GM12878 (cell line): Measurements from ENCODE around the gene ANO6. TPM values are rescaled to one million over a fixed set of nuclear protein-coding genes. Genes with fewer than 3 reads are reported as not detected.

Experiments
- ATAC-seq: fragments of 200-7000 bp; cut with Tn5 transposase; 3 replicates; pipeline ENCODE4 v1.9.1; 2020; ENCODE audit warnings: mild to moderate bottlenecking, moderate library complexity
- BruUV-seq: library from RNA; stranded (reverse); fragments of 400-500 nt; replicated peaks from 2 replicates; lab custom pipeline; 2021; lab: Mats Ljungman, UMichigan
- CTCF ChIA-PET: fragments of 300-600 bp; sonication (Branson Sonifier 250); formaldehyde crosslinking; extraction: SDS; loops from one replicate; lab custom pipeline; 2021; ENCODE audit warnings: inconsistent platforms; lab: Yijun Ruan, JAX
- POLR2A ChIA-PET: fragments of 350-600 bp; formaldehyde crosslinking; extraction: SDS; loops from one replicate; lab custom pipeline; 2021; ENCODE audit warnings: inconsistent platforms; lab: Charles Lee
- RAD21 ChIA-PET: fragments of 300-600 bp; sonication (Branson Sonifier 250); formaldehyde crosslinking; loops from one replicate; lab custom pipeline; 2023; ENCODE audit warnings: antibody characterized with exemption; ENCODE audit not compliant: unreplicated experiment; lab: Charles Lee
- SMC1A ChIA-PET: fragments of 300-600 bp; sonication (Branson Sonifier 250); formaldehyde crosslinking; loops from one replicate; lab custom pipeline; 2023; ENCODE audit not compliant: unreplicated experiment, uncharacterized antibody; lab: Charles Lee
- DNase-seq: peaks from one replicate; pipeline ENCODE4 v3.0.0-alpha.2; 2011; ENCODE audit warnings: low read depth, low spot score
- FAIRE-seq: peaks from 3 replicates; lab custom pipeline; 2011; peaks lifted over from hg19 to GRCh38; lab: Jason Lieb, UNC
- H2AFZ ChIP-seq: 2 replicates; pipeline ENCODE4 v1.6.0; 2011; ENCODE audit warnings: low read depth, low read length, control low read depth; ENCODE audit not compliant: control insufficient read depth
- H3K27ac ChIP-seq: 2 replicates; pipeline ENCODE4 v1.5.1; 2011; ENCODE audit warnings: control low read depth; ENCODE audit not compliant: control insufficient read depth, insufficient read depth
- H3K27me3 ChIP-seq, 2 experiments: replicated peaks in 1 of 2; 2 replicates each; pipeline versions ENCODE4 v1.6.0 to v1.6.1; 2011; ENCODE audit warnings: low read length in 1 of 2; ENCODE audit not compliant: control insufficient read depth in 2 of 2, insufficient read depth in 2 of 2
- H3K36me3 ChIP-seq, 2 experiments: 2 replicates each; pipeline ENCODE4 v1.5.1; 2011; ENCODE audit warnings: low read length in 1 of 2; ENCODE audit not compliant: control insufficient read depth in 2 of 2, insufficient read depth in 2 of 2
- H3K4me1 ChIP-seq: 2 replicates; pipeline ENCODE4 v1.6.1; 2011; ENCODE audit warnings: mild to moderate bottlenecking, low read length, moderate library complexity, mixed read lengths; ENCODE audit not compliant: control insufficient read depth, insufficient read depth
- H3K4me2 ChIP-seq: 2 replicates; pipeline ENCODE4 v1.6.0; 2011; ENCODE audit warnings: control low read depth; ENCODE audit not compliant: control insufficient read depth, insufficient read depth
- H3K4me3 ChIP-seq: fragments of 200-600 bp; sonication (generic); 2 replicates; pipeline ENCODE4 v1.5.1; 2016
- H3K79me2 ChIP-seq: 2 replicates; pipeline ENCODE4 v1.6.0; 2011; ENCODE audit warnings: low read length; ENCODE audit not compliant: control insufficient read depth, insufficient read depth
- H3K9ac ChIP-seq: 2 replicates; pipeline ENCODE4 v1.8.0; 2011; ENCODE audit warnings: low read length, control low read depth, mixed read lengths; ENCODE audit not compliant: control insufficient read depth, insufficient read depth
- H3K9me3 ChIP-seq: replicated peaks from 3 replicates; pipeline ENCODE4 v1.5.1; 2011; ENCODE audit warnings: mild to moderate bottlenecking, low read length; ENCODE audit not compliant: control insufficient read depth, insufficient read depth
- H4K20me1 ChIP-seq: 2 replicates; pipeline ENCODE4 v1.6.0; 2011; ENCODE audit not compliant: control insufficient read depth, insufficient read depth
- CBFB ChIP-seq: IDR thresholded peaks from 2 replicates; pipeline ENCODE4 v1.6.1; 2016; ENCODE audit warnings: antibody characterized with exemption, low read depth
- HDAC2 ChIP-seq: fragments of 200-600 bp; sonication (generic); IDR thresholded peaks from 2 replicates; pipeline ENCODE4 v1.6.1; 2017
- IKZF1 ChIP-seq: fragments of 450-650 bp; conservative IDR thresholded peaks from 2 replicates; pipeline ENCODE4 v1.6.1; 2017; ENCODE audit warnings: antibody characterized with exemption, mild to moderate bottlenecking
- IRF4 ChIP-seq: IDR thresholded peaks from 2 replicates; pipeline ENCODE4 v1.6.1; 2011; ENCODE audit warnings: low read depth, low read length
- MEF2B ChIP-seq: fragments of 450-650 bp; IDR thresholded peaks from 2 replicates; pipeline ENCODE4 v1.6.1; 2018; ENCODE audit warnings: mild to moderate bottlenecking, moderate library complexity; ENCODE audit not compliant: partially characterized antibody, poor library complexity, severe bottlenecking
- NR2C1 ChIP-seq: fragments of 450-650 bp; IDR thresholded peaks from 2 replicates; pipeline ENCODE4 v1.6.1; 2017; ENCODE audit warnings: antibody characterized with exemption, mild to moderate bottlenecking, moderate library complexity
- NR2F1 ChIP-seq: fragments of 450-650 bp; conservative IDR thresholded peaks from 2 replicates; pipeline ENCODE4 v1.6.1; 2017; ENCODE audit warnings: mild to moderate bottlenecking
- POLR2A ChIP-seq: IDR thresholded peaks from 2 replicates; pipeline ENCODE4 v1.6.1; 2011; ENCODE audit warnings: low read depth, mild to moderate bottlenecking, low read length
- RAD21 ChIP-seq: IDR thresholded peaks from 2 replicates; pipeline ENCODE4 v1.6.1; 2011; ENCODE audit warnings: mild to moderate bottlenecking, low read depth, low read length, moderate library complexity; ENCODE audit not compliant: insufficient read depth
- TBL1XR1 ChIP-seq: IDR thresholded peaks from 2 replicates; pipeline ENCODE4 v1.6.1; 2012; ENCODE audit warnings: low read depth, low read length, improper control_type of control experiment
- TCF3 ChIP-seq: IDR thresholded peaks from 2 replicates; pipeline ENCODE4 v1.6.1; 2012; ENCODE audit warnings: low read depth, mild to moderate bottlenecking, low read length, borderline replicate concordance; ENCODE audit not compliant: insufficient read depth
- WRNIP1 ChIP-seq: IDR thresholded peaks from 2 replicates; pipeline ENCODE4 v1.6.1; 2011; ENCODE audit warnings: low read depth, low read length, improper control_type of control experiment, borderline replicate concordance
- YY1 ChIP-seq: IDR thresholded peaks from 2 replicates; pipeline ENCODE4 v1.6.1; 2011; ENCODE audit warnings: low read depth, mild to moderate bottlenecking, low read length
- WGBS: methylation state at CpG from one replicate; pipeline ENCODE4 v1.1.6; 2016; ENCODE audit warnings: low lambda C conversion rate; ENCODE audit not compliant: insufficient replicate concordance, insufficient coverage; ENCODE audit errors: missing lambda C conversion rate; 5-methylcytosine and 5-hydroxymethylcytosine counted together
- in situ Hi-C: fragments of 300-500 bp; cut with MboI; formaldehyde crosslinking; loops from 9 replicates; pipeline ENCODE4 v1.14.3; 2018; ENCODE audit warnings: mixed read lengths
- intact Hi-C: fragments of 100-400 bp; cut with micrococcal nuclease; formaldehyde crosslinking; loops from one replicate; pipeline ENCODE4 v1.14.2; 2022; ENCODE audit not compliant: unreplicated experiment
- polyA plus RNA-seq, 11 experiments: library from polyadenylated mRNA; depleted of rRNA in 4 of 11; unstranded in 6 of 11; stranded (reverse) in 5 of 11; fragments of >200 nt; fragmentation: Nextera tagmentation in 4 of 11; fragmentation: Illumina TruSeq in 1 of 11; extraction: Ambion mirVana in 4 of 11; extraction: Trizol in 1 of 11; gene quantifications; 1 replicate in 1 of 11; 2 replicates in 10 of 11; pipeline versions ENCODE4 v1.2.1 to v1.2.3, GENCODE V29; 2011 to 2016; ENCODE audit warnings: inconsistent platforms in 2 of 11, missing spikeins in 2 of 11, low read depth in 1 of 11
- total RNA-seq, 4 experiments: library from RNA; depleted of rRNA in 3 of 4; stranded (reverse); fragments of >200 nt in 3 of 4; fragmentation: Illumina TruSeq in 1 of 4; extraction: Trizol in 1 of 4; gene quantifications; 2 replicates each; pipeline versions ENCODE4 v1.2.1 to v1.2.3, GENCODE V29; 2013 to 2021
- TF ChIP-seq, protein P1 (sequence below): fragments of 450-650 bp; IDR thresholded peaks from 2 replicates; pipeline ENCODE4 v1.6.1; 2017; ENCODE audit warnings: antibody characterized with exemption, mild to moderate bottlenecking, moderate library complexity

ANO6 gene
- total and polyA plus RNA-seq, 10 of the 15 experiments (the other 5 are each of a cell fraction or from before 2014, with no cell fraction given): 4.6 to 30.3 (median 26.0) TPM

DNA sequence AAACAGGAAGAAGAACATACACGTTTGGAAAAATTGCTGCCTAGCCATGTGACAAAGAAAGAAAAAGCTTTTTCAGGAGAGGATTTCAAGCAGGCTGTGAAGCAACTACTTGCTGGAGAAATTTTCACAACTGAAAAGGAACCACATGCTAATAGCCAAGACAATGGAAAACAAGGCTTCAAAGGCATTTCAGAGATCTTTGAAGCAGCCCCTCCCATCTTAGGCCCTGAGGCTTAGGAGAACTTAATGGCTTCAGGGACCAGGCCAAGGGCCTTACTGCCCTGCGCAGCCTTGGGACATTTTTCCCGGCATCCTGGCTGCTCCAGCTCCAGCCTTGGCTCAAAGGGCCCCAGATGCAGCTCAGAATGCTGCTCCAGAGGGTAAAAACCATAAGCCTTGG, 257.7 kb downstream of the ANO6 start:
- ChIA-PET RAD21 (no interaction called here), POLR2A (no interaction called here), CTCF (no interaction called here), SMC1A (no interaction called here)
- in situ Hi-C loops: no loop called here
- no peaks in the 10 kb centered on the region for H4K20me1 ChIP-seq
- no peaks in the 10 kb centered on the region for H3K9me3 ChIP-seq
- no peak for ATAC-seq
- BruUV-seq: no TSS peak
- no peak overlapping the region for H2AFZ ChIP-seq
- no peak for FAIRE-seq
- H3K4me3 ChIP-seq: no peak overlapping the region
- intact Hi-C loops: no loop called here
- no peaks in the 10 kb centered on the region for H3K4me1 ChIP-seq
- H3K9ac ChIP-seq: no peak overlapping the region
- 45% methylated on average over 3 of the region's 3 CpGs for WGBS
- H3K27me3 ChIP-seq: peaks cover 0 to 1% of the 10 kb centered on the region in 2 experiments; a peak in 1 of 4 replicates
- TF ChIP-seq RAD21 (no peak), IRF4 (no peak), YY1 (no peak), CBFB (no peak), HDAC2 (no peak), TBL1XR1 (no peak), NR2F1 (no peak), WRNIP1 (no peak), NR2C1 (no peak), TCF3 (no peak), IKZF1 (no peak), MEF2B (no peak), POLR2A (no peak)
- TF ChIP-seq, protein P1, sequence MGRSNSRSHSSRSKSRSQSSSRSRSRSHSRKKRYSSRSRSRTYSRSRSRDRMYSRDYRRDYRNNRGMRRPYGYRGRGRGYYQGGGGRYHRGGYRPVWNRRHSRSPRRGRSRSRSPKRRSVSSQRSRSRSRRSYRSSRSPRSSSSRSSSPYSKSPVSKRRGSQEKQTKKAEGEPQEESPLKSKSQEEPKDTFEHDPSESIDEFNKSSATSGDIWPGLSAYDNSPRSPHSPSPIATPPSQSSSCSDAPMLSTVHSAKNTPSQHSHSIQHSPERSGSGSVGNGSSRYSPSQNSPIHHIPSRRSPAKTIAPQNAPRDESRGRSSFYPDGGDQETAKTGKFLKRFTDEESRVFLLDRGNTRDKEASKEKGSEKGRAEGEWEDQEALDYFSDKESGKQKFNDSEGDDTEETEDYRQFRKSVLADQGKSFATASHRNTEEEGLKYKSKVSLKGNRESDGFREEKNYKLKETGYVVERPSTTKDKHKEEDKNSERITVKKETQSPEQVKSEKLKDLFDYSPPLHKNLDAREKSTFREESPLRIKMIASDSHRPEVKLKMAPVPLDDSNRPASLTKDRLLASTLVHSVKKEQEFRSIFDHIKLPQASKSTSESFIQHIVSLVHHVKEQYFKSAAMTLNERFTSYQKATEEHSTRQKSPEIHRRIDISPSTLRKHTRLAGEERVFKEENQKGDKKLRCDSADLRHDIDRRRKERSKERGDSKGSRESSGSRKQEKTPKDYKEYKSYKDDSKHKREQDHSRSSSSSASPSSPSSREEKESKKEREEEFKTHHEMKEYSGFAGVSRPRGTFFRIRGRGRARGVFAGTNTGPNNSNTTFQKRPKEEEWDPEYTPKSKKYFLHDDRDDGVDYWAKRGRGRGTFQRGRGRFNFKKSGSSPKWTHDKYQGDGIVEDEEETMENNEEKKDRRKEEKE: no peak
- no peak for DNase-seq
- H3K36me3 ChIP-seq: no peaks in the 10 kb centered on the region
- no peaks in the 10 kb centered on the region for H3K79me2 ChIP-seq
- H3K27ac ChIP-seq: no peak overlapping the region
- H3K4me2 ChIP-seq: no peak overlapping the region
